Lung (tissue), 12 donors: ENCODE data around the gene SPACDR. TPM values are rescaled to one million over a fixed set of nuclear protein-coding genes. Genes with fewer than 3 reads are reported as not detected.
A peak's percentile ranks its signal among the peaks of the same experiment; 100 is the strongest.

ENCODE experiments used
- ATAC-seq: fragments of 200-7000 bp; cut with Tn5 transposase; one replicate; pipeline ENCODE4 v1.9.1; 2020; ENCODE audit warnings: moderate number of reproducible peaks; ENCODE audit not compliant: insufficient read depth, low FRiP score
- DNase-seq, 3 donors: peaks; one replicate each; pipeline ENCODE4 v3.0.0-alpha.2; 2013 to 2017
- H3K27ac ChIP-seq, 2 donors: one replicate each; pipeline ENCODE4 v1.5.1; 2013; ENCODE audit warnings: mild to moderate bottlenecking in 2 of 2, moderate library complexity in 2 of 2, control low read depth in 1 of 2, inconsistent platforms in 1 of 2, low read depth in 1 of 2, low read length in 1 of 2
- H3K27me3 ChIP-seq, 3 donors: one replicate each; pipeline ENCODE4 v1.5.1; 2013; ENCODE audit warnings: low read length in 2 of 3; ENCODE audit not compliant: control insufficient read depth in 3 of 3, insufficient read depth in 3 of 3
- H3K36me3 ChIP-seq, 4 donors: one replicate each; pipeline ENCODE4 v1.5.1; 2013; ENCODE audit warnings: low read length in 4 of 4, mild to moderate bottlenecking in 1 of 4, moderate library complexity in 1 of 4; ENCODE audit not compliant: control insufficient read depth in 4 of 4, insufficient read depth in 4 of 4
- H3K4me1 ChIP-seq, 5 donors: one replicate each; pipeline ENCODE4 v1.5.1; 2013; ENCODE audit warnings: low read length in 5 of 5, mild to moderate bottlenecking in 2 of 5, moderate library complexity in 1 of 5; ENCODE audit not compliant: control insufficient read depth in 5 of 5, insufficient read depth in 5 of 5
- H3K4me3 ChIP-seq: one replicate; pipeline ENCODE4 v1.5.1; 2013; ENCODE audit warnings: mild to moderate bottlenecking, control low read depth, moderate library complexity
- H3K9ac ChIP-seq, 2 donors: one replicate each; pipeline ENCODE4 v1.5.1; 2013; ENCODE audit warnings: low read length in 2 of 2, control low read depth in 1 of 2; ENCODE audit not compliant: insufficient read depth in 1 of 2
- H3K9me3 ChIP-seq, 4 donors: one replicate each; pipeline ENCODE4 v1.5.1; 2013; ENCODE audit warnings: low read length in 3 of 4, mild to moderate bottlenecking in 1 of 4, moderate library complexity in 1 of 4; ENCODE audit not compliant: control insufficient read depth in 4 of 4, insufficient read depth in 3 of 4
- WGBS, 2 donors: extraction: QIAGEN DNeasy Blood & Tissue Kit; methylation state at CpG; one replicate each; pipeline ENCODE4 v1.1.7; 2013; 5-methylcytosine and 5-hydroxymethylcytosine counted together
- polyA plus RNA-seq, 2 donors: library from polyadenylated mRNA; stranded (reverse); fragments of 200-250 nt; gene quantifications; one replicate each; pipeline ENCODE4 v1.2.1, GENCODE V29; 2013
- total RNA-seq, 2 donors: library from RNA; depleted of rRNA in 1 of 2; stranded (reverse); fragments of >200 nt in 1 of 2; gene quantifications; one replicate each; pipeline ENCODE4 v1.2.1, GENCODE V29; 2014 to 2021
- TF ChIP-seq, protein P1 (sequence below): IDR thresholded peaks from 2 replicates; pipeline ENCODE4 v1.5.1; 2012; ENCODE audit warnings: mild to moderate bottlenecking; ENCODE audit errors: control extremely low read depth, extremely low read depth
- donor health status: control.
- donor health status: control.
- donor health status: Bipolar disorder and iron deficiency.
- donor health status: healthy.
- donor health status: DM: yes; HTN: yes; CAD: no.

SPACDR gene
- total and polyA plus RNA-seq, 4 donors, result 0.54 to 2.0 (median 0.83) TPM

DNA sequence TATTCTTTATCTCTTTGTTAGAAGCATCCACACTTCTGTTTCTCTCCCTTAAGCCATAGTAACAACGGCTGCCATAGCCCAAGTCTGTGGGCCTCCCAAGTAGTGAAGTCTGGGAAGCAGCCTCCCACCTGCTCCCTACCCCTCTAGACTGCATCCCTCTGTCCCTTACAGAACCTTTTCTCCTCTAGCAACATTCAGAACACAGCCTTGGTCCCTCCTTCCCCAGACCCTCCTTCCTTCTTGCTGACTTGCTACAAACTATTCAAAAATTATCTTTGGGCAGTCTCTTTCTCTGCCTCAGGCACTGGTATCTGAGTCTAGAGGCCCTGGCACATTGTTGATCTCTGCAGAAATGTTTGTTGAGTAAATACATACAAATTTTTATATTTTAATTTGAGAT lies 17.4 kb upstream of the SPACDR start:
- H3K9me3 ChIP-seq, result no peaks in the 10 kb centered on the region
- H3K27me3 ChIP-seq, result no peaks in the 10 kb centered on the region
- H3K27ac ChIP-seq, result no peak overlapping the region
- H3K4me3 ChIP-seq, result no peak overlapping the region
- peaks cover 4 to 33% (median 8%) of the 10 kb centered on the region in 5 donors for H3K4me1 ChIP-seq
- TF ChIP-seq, protein P1, sequence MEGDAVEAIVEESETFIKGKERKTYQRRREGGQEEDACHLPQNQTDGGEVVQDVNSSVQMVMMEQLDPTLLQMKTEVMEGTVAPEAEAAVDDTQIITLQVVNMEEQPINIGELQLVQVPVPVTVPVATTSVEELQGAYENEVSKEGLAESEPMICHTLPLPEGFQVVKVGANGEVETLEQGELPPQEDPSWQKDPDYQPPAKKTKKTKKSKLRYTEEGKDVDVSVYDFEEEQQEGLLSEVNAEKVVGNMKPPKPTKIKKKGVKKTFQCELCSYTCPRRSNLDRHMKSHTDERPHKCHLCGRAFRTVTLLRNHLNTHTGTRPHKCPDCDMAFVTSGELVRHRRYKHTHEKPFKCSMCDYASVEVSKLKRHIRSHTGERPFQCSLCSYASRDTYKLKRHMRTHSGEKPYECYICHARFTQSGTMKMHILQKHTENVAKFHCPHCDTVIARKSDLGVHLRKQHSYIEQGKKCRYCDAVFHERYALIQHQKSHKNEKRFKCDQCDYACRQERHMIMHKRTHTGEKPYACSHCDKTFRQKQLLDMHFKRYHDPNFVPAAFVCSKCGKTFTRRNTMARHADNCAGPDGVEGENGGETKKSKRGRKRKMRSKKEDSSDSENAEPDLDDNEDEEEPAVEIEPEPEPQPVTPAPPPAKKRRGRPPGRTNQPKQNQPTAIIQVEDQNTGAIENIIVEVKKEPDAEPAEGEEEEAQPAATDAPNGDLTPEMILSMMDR, result no peak
- ATAC-seq, result no peak
- peaks cover 0 to 4% (median 0%) of the 10 kb centered on the region in 4 donors for H3K36me3 ChIP-seq
- WGBS, 2 donors, result 93 to 100% methylated on average over 1 of the region's 1 CpG
- DNase-seq, result no peak
- H3K9ac ChIP-seq, result no peak overlapping the region

DNA sequence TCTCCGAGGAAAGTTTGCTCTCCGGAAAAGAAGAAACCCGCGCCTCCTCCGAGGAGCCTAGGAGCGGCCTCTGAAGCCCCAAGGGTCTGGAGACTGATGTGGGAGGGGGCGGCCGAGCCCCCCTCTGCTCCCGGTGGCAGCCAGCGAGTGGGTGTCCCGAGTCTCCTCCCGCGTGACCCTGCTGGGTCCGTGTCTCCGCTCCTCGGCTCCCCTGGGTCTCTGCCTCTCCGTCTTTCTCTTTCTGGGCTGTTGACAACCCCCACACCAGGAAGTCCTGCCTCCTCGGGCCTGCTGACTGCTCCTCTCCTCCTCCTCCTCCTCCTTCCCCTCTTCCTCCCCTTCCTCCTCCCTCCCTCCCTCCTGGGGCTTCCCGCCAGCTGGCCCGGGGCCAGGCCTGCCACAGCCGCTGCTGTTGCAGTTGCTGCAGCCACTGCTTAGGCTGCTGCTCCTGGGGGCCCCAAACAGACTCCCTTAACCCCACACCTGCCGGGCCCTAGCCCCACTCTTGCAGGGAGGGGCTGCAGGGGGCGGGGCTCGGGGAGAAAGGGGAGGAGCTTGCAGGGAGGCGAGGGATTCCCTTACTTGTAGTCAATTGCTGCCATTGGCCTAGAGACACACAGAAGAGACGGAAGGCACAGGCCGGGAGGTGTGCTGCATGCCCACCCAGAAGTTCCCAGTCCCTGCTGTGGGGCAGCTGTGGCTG lies 15.0 kb upstream of the SPACDR start, which contains the start of gene TSC22D4:
Gene TSC22D4, minus strand, starts transcription at position 257 of the 703 bp plus-strand sequence. CDS start 1,176 bp downstream, outside the sequence.
- 0 to 1% methylated on average over 23 to 27 of the region's 27 CpGs for WGBS, 2 donors
- Histone ChIP-seq H3K9ac (peak within 1 kb of the TSS in 1 of 2 donors; percentile 62), H3K36me3 (peaks cover under 1 to 9% (median 5%) of the 10 kb centered on the region in 4 donors), H3K4me3 (peak within 1 kb of the TSS; percentile 96), H3K27me3 (no peaks in the 10 kb centered on the region), H3K27ac (peak within 1 kb of the TSS; percentile 94 to 95), H3K9me3 (no peaks in the 10 kb centered on the region), H3K4me1 (peaks cover 4 to 30% (median 17%) of the 10 kb centered on the region in 5 donors)
- ATAC-seq, result peak; percentile 92
- DNase-seq, result peak; percentile 97 to 99 (median 98)
- TF ChIP-seq, protein P1, result no peak

DNA sequence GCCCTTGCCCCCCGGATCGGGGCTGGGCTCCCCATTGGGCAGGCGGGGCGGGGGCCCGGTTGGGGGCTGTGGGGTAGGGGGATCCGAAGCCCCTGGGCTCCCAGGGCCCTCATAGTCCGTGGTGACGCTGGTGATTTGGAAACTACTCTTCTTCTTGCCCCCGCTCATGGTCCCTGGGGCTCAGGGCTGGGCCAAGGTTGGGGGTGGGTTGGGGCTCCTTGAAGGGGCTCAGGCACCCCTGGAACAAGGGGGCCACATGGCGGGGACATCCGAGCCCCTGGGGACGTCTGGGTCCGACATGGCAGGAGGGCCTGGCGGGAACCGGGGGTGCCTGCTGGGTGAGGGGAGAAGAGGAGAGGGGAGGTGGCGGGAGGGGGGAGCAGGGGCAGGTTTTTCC lies 13.8 kb upstream of the SPACDR start:
- H3K9me3 ChIP-seq, result no peaks in the 10 kb centered on the region
- ATAC-seq (no peak), DNase-seq (no peak)
- H3K27me3 ChIP-seq, result no peaks in the 10 kb centered on the region
- peak overlapping the region; percentile 96 for H3K4me3 ChIP-seq
- no peak overlapping the region for H3K9ac ChIP-seq
- peaks cover 3 to 18% (median 10%) of the 10 kb centered on the region in 4 donors for H3K36me3 ChIP-seq
- peak overlapping the region; percentile 65 to 94 for H3K27ac ChIP-seq
- 1 to 3% methylated on average over 16 of the region's 16 CpGs for WGBS, 2 donors
- H3K4me1 ChIP-seq, result peaks cover 4 to 31% (median 21%) of the 10 kb centered on the region in 5 donors
- TF ChIP-seq, protein P1, result no peak
